ENCODE measurements around the gene VAC14. TPM values are rescaled to one million over a fixed set of nuclear protein-coding genes. Genes with fewer than 3 reads are reported as not detected.

VAC14 gene
- total RNA-seq, 1 experiment from 2014 or later: 35.3 TPM

- intact Hi-C loops (cut with micrococcal nuclease): loop anchor here (5.0 to 10.0 kb wide), 3 partner anchors 125 to 853 kb away; partner anchors contain the start of genes COG4 and SF3B3
These were observed 150.7 kb downstream of the VAC14 start for GRCh38 chr16:70650216-70650615.

More at GRCh38 chr16:70650216-70650615, 150.7 kb downstream of the VAC14 start:
- POLR2A ChIA-PET: no interaction called here
- CTCF ChIA-PET: interaction anchor here (1.6 kb wide), 1 partner anchor 121 kb away, joined by 3 read pairs; no protein-coding TSS in a partner anchor
- Histone ChIP-seq H3K27me3 (ENCODE audit: insufficient read depth, low read length) (no peaks in the 10 kb centered on the region), H3K36me3 (ENCODE audit: control insufficient read depth in 1 of 2, insufficient read depth in 2 of 2, low read length in 2 of 2) (no peaks in the 10 kb centered on the region), H2AFZ (ENCODE audit: low read depth, low read length, poor library complexity, severe bottlenecking) (no peak overlapping the region), H3K27ac (ENCODE audit: low read depth, low read length) (no peak overlapping the region), H3K4me3 (replicated peaks in 1 of 2; ENCODE audit: low read depth in 1 of 2, low read length in 2 of 2) (no peak overlapping the region), H3K9me3 (ENCODE audit: control insufficient read depth in 1 of 2, insufficient read depth in 1 of 2, low read depth in 1 of 2, low read length in 2 of 2) (no peaks in the 10 kb centered on the region), H3K9ac (ENCODE audit: low read length) (no peak overlapping the region), H3K79me2 (ENCODE audit: insufficient read depth, low read length) (no peaks in the 10 kb centered on the region), H3K4me2 (ENCODE audit: low read length) (no peak overlapping the region), H3K4me1 (ENCODE audit: control insufficient read depth in 1 of 2, insufficient read depth in 2 of 2, low read length in 2 of 2) (peaks cover 0 to 8% of the 10 kb centered on the region in 2 experiments; a peak in 2 of 4 replicates), H4K20me1 (ENCODE audit: insufficient read depth) (no peaks in the 10 kb centered on the region), H3K9me2 (ENCODE audit: insufficient read depth) (no peaks in the 10 kb centered on the region)
- TF ChIP-seq, protein P1, sequence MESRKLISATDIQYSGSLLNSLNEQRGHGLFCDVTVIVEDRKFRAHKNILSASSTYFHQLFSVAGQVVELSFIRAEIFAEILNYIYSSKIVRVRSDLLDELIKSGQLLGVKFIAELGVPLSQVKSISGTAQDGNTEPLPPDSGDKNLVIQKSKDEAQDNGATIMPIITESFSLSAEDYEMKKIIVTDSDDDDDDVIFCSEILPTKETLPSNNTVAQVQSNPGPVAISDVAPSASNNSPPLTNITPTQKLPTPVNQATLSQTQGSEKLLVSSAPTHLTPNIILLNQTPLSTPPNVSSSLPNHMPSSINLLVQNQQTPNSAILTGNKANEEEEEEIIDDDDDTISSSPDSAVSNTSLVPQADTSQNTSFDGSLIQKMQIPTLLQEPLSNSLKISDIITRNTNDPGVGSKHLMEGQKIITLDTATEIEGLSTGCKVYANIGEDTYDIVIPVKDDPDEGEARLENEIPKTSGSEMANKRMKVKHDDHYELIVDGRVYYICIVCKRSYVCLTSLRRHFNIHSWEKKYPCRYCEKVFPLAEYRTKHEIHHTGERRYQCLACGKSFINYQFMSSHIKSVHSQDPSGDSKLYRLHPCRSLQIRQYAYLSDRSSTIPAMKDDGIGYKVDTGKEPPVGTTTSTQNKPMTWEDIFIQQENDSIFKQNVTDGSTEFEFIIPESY (IDR thresholded peaks at IDR 0.05; ENCODE audit: extremely low read depth, insufficient replicate concordance, low read length): no peak
- TF ChIP-seq, protein P2, sequence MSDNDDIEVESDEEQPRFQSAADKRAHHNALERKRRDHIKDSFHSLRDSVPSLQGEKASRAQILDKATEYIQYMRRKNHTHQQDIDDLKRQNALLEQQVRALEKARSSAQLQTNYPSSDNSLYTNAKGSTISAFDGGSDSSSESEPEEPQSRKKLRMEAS (IDR thresholded peaks at IDR 0.05): no peak
- TF ChIP-seq ZNF274 (IDR thresholded peaks at IDR 0.05; ENCODE audit: low read depth, low read length) (no peak), SRF (IDR thresholded peaks at IDR 0.05; ENCODE audit: low read depth) (no peak), ZFX (IDR thresholded peaks at IDR 0.05) (no peak), EGR1 (IDR thresholded peaks at IDR 0.05; ENCODE audit: low read depth) (no peak), YY1 (IDR thresholded peaks at IDR 0.05; ENCODE audit: extremely low read depth, insufficient replicate concordance, low read depth, low read length) (no peak), EZH2 (IDR thresholded peaks at IDR 0.05) (no peak), ELF1 (IDR thresholded peaks at IDR 0.05; ENCODE audit: borderline replicate concordance, low read depth) (no peak), POLR2AphosphoS5 (IDR thresholded peaks at IDR 0.05; ENCODE audit: low read depth, low read length) (no peak), JUND (IDR thresholded peaks at IDR 0.05) (no peak), ATF3 (IDR thresholded peaks at IDR 0.05) (no peak), SIN3A (IDR thresholded peaks at IDR 0.05; ENCODE audit: low read depth) (no peak), FOSL1 (IDR thresholded peaks at IDR 0.05; ENCODE audit: low read depth) (no peak), TCF7L2 (IDR thresholded peaks at IDR 0.05; ENCODE audit: borderline replicate concordance, extremely low read depth, insufficient read depth, insufficient read length) (no peak), EZH2phosphoT487 (IDR thresholded peaks at IDR 0.05; ENCODE audit: borderline replicate concordance) (no peak), CEBPB (IDR thresholded peaks at IDR 0.05; ENCODE audit: low read depth) (no peak), CBX3 (IDR thresholded peaks at IDR 0.05; ENCODE audit: low read depth) (no peak)
- TF ChIP-seq, protein P3, sequence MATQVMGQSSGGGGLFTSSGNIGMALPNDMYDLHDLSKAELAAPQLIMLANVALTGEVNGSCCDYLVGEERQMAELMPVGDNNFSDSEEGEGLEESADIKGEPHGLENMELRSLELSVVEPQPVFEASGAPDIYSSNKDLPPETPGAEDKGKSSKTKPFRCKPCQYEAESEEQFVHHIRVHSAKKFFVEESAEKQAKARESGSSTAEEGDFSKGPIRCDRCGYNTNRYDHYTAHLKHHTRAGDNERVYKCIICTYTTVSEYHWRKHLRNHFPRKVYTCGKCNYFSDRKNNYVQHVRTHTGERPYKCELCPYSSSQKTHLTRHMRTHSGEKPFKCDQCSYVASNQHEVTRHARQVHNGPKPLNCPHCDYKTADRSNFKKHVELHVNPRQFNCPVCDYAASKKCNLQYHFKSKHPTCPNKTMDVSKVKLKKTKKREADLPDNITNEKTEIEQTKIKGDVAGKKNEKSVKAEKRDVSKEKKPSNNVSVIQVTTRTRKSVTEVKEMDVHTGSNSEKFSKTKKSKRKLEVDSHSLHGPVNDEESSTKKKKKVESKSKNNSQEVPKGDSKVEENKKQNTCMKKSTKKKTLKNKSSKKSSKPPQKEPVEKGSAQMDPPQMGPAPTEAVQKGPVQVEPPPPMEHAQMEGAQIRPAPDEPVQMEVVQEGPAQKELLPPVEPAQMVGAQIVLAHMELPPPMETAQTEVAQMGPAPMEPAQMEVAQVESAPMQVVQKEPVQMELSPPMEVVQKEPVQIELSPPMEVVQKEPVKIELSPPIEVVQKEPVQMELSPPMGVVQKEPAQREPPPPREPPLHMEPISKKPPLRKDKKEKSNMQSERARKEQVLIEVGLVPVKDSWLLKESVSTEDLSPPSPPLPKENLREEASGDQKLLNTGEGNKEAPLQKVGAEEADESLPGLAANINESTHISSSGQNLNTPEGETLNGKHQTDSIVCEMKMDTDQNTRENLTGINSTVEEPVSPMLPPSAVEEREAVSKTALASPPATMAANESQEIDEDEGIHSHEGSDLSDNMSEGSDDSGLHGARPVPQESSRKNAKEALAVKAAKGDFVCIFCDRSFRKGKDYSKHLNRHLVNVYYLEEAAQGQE (IDR thresholded peaks at IDR 0.05; ENCODE audit: low read depth): no peak
- no TSS peak for BruUV-seq (replicated peaks)
- DNase-seq (ENCODE audit: low read depth, low spot score) (no peak), ATAC-seq (no peak)
- RAD21 ChIA-PET (ENCODE audit: low non-redundant PET in 1 of 2, low total read pairs in 2 of 2, uncharacterized antibody in 2 of 2, unreplicated experiment in 2 of 2): no interaction called here
